ENCODE results near the gene MEG3.
A peak's percentile ranks its signal among the peaks of the same experiment; 100 is the strongest.

Gene MEG3

GRCh38 chr14:100825713-100826331 is at the start of gene MEG3:
Gene MEG3, plus strand, starts transcription at chr14:100826118.
- peak; percentile 84 for DNase-seq (ENCODE audit: low spot score)

- no peak for DNase-seq (ENCODE audit: low spot score)
Measured at GRCh38 chr14:100776681-100777365, 49.1 kb upstream of the MEG3 start.

DNA sequence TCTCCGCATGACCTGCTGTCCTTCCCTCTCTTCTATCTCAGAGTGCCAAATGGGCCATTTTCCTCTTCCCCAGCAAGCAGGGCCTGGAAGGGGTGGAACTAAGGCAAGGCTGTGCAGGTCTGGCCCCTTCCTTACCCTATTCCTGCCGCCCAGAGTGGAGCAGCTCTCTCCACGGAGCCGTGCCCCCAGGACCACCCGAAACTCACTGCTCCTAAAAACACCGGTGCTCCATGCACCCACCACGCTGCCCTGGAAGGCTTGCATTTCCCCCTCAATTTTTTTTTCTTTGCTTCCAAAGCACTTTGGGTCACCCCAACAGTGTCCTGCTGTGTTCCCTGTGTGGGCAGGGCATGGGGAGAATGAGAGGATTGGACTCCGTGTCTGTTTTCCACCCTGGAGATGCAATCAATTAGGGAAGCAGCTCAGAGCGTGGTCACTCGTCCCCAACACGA is 48.5 kb upstream of the MEG3 start:
- no peak for DNase-seq (ENCODE audit: low spot score)

GRCh38 chr14:100777818-100778525 is 47.9 kb upstream of the MEG3 start:
- no peak for DNase-seq (ENCODE audit: low spot score)

GRCh38 chr14:100778526-100778882 is 47.4 kb upstream of the MEG3 start:
- DNase-seq (ENCODE audit: low spot score) = no peak

GRCh38 chr14:100778951-100779690 is 46.8 kb upstream of the MEG3 start:
- no peak for DNase-seq (ENCODE audit: low spot score)

DNA sequence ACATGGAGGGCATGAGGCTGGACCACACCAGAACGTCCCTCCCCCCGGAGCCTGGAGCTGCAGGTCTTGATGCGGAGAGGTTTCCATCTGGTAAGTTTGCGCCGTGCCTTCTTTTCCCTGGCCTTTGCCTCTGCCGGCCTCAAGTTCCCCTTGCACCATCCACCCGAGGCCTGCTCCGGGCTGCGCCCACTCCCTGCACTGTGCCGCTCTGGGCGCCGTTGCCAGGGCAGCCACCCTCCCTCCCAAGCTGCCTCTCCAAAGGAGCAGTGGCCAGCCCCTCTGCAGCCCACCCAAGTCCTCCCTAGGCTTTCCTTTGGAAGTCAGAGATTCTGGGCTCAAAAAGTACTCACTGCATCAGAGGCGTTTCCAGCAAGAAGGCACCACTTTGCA is 46.2 kb upstream of the MEG3 start:
- no peak for DNase-seq (ENCODE audit: low spot score)

DNA sequence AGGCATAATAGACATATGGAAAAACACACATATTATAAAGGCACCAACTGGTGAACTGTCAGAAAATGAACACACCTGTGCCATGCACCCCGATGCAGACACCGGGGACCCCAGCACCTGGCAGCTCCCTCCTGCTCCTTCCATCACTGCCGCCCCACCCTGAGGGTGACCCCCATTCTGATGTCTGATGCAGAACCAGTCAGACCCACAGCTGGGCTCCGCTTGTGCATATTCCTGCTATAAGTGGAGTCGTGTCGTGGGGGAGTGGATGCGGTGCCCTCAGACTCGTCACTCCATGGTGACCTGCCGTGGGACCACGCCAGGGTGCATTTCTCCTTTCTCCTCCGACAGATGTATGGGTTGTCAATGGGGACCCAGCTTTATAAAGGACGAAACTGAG is 45.7 kb upstream of the MEG3 start:
- DNase-seq (ENCODE audit: low spot score) = no peak

- DNase-seq (ENCODE audit: low spot score) = no peak
Measured at GRCh38 chr14:100780646-100781355, 45.1 kb upstream of the MEG3 start.

DNA sequence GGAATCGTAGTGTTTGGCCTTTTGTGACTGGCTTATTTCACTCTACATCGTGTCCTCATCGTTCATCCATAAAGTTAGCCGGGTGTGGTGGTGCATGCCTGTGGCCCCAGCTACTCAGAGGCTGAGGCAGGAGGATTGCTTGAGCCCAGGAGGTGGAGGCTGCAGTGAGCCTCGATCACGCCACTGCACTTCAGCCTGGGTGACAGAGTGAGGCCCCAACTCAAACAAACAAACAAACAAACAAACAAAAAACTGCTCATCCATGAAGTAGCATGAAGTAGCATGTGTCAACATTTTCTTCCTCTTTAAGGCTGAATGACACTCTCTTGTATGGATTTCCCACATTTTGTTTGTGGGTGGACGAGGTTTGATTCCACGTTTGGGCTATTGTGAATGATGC is 44.0 kb upstream of the MEG3 start:
- no peak for DNase-seq (ENCODE audit: low spot score)

- no peak for DNase-seq (ENCODE audit: low spot score)
Measured at GRCh38 chr14:100782516-100783320, 43.2 kb upstream of the MEG3 start.

DNA sequence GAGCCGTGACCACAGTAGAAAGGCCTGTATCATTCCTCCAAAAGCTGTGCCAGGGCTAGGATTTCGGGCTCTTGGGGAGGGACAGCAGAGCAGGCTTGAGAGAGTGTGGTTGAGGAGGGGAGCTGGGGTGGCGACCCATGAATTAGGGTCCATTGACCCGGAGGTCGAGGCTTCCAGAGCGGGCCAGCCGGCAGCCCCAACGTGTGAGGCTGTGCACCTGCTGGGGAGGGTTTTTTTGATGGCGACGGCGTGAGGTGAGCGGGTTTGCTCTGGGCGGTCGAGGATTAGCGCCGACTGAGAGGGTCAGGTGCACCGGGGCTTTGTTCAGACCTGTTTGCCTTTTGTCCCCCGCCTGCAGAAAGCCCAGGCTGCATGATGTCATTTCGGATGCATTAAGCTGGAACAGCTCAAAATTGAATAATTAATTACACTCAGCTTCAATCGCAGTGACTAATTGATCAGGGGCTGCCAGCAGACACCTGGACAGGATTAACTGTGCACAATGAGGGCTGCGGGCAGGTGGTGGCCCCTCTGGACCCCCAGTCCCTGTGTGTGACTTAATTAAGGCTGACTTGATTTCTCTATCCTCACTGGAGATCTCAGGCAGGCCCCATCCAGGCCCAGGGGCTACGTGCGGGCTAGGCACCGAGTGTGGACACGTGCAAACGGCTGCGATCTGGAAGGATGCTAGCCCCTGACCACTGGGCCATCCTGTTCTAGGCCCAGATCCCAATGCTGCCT is 42.1 kb upstream of the MEG3 start:
- DNase-seq (ENCODE audit: low spot score) = no peak

GRCh38 chr14:100784523-100785337 is 41.2 kb upstream of the MEG3 start:
- no peak for DNase-seq (ENCODE audit: low spot score)

DNA sequence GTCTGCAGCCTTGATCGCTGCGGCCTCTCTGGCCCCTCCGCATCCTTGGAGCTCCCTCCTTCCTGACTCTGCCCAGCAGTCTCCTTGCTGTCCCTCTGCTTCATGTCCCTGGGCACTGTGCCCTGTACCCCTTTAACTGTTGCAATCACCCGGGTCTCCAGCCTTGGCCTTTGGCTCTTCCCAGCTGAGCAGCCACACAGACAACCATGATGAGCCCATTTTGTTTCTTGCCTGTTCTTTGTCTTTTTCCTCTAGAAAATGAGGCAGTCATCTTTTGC is 40.6 kb upstream of the MEG3 start:
- no peak for DNase-seq (ENCODE audit: low spot score)

DNA sequence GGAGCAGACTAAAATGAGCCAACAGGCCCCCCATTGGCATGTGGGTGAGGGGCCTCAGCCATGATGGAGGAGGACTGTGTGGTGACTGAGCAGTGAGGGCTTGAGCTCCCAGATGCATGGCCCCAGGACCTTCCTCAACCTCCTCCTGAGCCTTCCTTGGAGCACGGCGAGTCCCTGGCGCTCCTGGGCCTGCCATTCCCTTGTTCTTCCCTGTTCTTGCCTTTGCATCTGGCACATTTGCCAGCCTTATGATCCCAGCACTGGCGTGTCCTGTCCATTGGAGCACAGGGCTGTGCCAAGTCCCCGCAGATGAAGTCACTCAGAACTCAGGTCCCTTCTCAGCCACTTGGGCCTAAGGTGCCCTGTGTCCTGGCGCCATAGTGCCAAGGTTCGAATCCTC is 40.3 kb upstream of the MEG3 start:
- no peak for DNase-seq (ENCODE audit: low spot score)

DNA sequence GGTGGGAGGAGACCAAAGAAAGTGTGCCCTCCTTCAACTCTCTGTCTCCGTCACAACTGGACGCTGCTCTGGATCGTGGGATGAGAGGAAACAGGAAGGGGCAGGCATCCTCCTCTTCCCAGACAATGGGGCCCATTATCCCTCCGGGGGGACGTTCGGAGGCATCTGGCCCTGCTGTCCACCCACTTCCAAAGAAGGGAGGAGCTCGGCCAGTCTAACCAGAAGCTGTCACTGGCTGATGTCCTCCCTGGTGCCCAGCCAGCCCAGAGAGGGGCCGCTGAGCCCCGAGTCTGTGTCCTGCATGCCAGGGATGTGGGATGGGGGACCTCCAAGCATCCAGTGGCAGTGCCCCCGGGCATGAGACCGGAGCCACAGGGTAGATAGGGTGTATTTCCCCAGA is 39.8 kb upstream of the MEG3 start:
- DNase-seq (ENCODE audit: low spot score) = no peak

DNA sequence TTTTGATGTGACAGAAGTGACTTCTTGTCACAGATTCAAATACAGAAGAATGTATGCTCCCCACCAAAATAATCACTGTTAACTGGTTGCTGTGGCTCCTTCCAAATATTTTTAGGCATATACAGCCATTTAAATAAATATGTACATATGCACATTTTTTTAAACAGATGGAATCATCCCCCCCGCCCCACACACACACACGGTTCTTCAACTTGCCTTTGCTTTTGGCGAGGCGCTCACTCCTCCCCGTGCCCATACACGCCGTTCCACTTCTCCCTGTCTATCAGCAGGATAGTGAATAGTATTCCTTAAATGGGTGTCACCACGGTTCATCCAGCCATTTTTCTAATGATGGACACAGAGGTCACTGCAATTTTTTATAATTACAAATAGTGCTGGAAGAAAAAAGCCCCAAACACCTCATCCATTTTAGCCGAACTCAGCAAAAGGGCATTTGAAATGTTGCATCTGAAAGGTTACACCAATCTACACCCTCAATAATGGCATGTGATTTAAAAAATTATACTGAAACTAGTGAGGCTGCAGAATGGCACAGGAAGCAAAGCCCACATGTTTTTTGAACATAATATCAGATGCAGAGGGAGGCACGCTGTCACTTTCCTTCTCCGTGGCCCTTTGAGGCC is 39.2 kb upstream of the MEG3 start:
- no peak for DNase-seq (ENCODE audit: low spot score)

GRCh38 chr14:100787659-100788058 is 38.3 kb upstream of the MEG3 start:
- no peak for DNase-seq (ENCODE audit: low spot score)

GRCh38 chr14:100788517-100788916 is 37.4 kb upstream of the MEG3 start:
- no peak for DNase-seq (ENCODE audit: low spot score)
